CD4-positive, alpha-beta T cell treated with Interleukin-4 for 1 hour (primary cell): ENCODE measurements around the gene GNPNAT1.
A peak's percentile ranks its signal among the peaks of the same experiment; 100 is the strongest.

Experiments
- DNase-seq, 2 donors: peaks; one replicate each; pipeline ENCODE4 v3.0.0-alpha.2; 2020 to 2022

Gene GNPNAT1

DNA sequence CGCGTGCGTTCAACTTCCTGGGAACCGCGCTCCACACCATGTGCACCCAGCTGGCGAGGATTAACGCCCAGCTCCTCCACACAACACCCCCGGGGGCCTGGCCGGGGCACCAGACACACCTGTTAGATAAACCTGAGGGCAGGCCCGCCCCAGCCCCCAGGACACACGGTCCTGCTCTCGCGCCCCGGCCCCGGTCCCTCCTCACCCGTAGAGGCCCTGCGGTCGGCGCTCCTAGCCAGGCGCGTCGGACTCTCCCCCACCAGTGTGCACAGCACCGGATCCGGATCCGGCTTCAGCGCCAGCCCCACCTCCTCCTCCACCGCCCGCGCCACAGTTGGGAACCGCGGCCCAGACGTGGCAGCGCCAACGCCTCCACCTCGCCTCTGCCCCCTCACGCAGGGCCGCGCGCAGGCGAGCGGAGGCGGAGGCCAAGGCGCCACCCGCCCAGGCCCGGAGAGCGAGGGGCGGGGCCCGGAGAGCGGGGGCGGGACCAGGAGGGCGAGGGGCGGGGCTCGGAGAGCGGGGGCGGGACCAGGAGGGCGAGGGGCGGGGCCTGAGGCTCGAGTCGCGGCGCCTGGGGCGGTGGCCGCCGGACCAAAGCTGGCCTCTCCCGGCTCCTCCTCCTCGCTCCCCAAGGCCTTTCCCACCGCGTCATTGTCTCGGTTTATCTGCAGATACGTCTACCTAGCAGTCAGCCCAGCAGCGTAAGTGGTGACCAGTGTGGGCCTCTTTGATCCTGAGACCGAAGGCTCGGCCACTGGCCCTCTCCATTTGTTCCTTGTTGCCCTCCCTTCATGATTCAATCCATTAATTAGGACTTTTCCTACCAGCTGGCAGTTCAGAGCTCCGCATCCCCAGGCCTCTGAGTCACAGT is at the start of gene GNPNAT1:
Gene GNPNAT1, minus strand, starts transcription at position 385 of the 874 bp plus-strand sequence. CDS start 6,957 bp downstream, outside the sequence.
- DNase-seq = peak; percentile 89 to 92

- no peak for DNase-seq
Measured at GRCh38 chr14:52840877-52841276, 49.5 kb upstream of the GNPNAT1 start.

DNA sequence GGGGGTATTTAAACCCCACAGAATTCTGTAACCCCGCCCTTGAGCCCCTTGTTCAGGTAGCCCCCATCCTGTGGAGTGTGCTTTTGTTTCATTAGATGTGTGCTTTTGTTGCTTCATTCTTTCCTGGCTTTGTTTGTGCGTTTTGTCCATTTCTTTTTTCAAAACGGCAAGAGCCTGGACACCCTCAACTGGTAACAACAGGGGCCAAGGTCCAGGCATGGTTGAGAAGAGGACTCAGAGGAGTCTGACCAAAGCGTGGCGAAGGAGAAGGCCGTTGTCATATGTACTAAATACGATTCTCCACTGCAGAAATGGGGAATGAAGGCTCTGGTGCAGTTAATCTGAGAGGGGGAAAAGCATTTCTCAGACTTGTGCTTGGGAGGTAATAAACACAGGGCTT is 46.0 kb upstream of the GNPNAT1 start:
- no peak for DNase-seq

- no peak for DNase-seq
Measured at GRCh38 chr14:52836063-52836462, 44.7 kb upstream of the GNPNAT1 start.

- no peak for DNase-seq
Measured at GRCh38 chr14:52835122-52835903, 43.9 kb upstream of the GNPNAT1 start.

GRCh38 chr14:52834440-52834842 is 43.0 kb upstream of the GNPNAT1 start:
- DNase-seq = no peak

- DNase-seq = no peak
Measured at GRCh38 chr14:52833891-52834290, 42.5 kb upstream of the GNPNAT1 start.

DNA sequence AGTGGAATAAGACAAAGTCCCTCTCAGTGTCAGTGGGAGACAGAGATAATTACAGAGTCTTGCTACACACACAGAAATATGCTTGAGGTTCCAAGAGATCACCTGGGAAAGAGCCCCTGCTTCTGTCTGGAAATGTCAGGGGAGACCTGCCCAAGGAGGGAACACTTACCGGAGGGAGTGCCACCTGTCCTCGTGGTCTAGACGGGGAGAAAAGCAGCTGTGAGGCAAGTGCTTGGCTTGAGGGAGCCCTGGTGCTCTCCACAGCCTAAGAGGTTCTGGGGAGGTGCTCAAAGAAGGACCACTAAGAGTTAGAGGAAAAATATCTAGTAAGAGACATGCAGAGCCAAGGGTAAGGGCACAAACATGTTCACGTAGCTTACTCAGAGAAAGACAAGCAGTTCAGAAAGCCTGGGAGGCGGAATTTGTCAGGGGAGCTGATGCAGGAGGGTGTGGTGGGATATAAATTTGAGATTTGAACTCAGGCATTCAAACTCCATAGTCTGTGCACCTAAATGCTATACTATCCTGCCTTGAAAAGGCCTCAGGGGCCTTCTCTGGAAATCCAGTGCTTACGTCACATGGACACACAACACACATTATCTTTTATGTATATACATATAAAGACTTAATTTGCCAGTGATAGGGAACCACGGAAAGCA is 38.2 kb upstream of the GNPNAT1 start:
- DNase-seq = no peak

DNA sequence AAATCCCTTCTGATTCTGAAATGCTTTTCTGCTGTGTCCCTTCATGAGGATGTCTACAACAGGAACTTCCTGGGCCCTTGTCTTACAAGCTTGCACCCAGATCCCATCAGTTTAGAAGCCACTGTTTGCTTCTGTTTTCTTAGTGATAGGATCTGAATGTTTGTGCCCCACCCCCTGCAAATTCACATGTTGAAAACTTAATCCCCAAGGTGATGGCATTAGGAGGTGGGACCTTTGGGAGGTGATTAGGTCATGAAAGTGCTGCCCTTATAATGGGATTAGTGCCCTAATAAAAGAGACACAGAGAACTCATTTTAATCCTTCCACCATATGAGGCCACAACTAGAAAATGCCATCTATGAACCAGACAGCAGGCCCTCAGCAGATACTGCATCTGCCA is 36.0 kb upstream of the GNPNAT1 start:
- no peak for DNase-seq

GRCh38 chr14:52825085-52825484 is 33.7 kb upstream of the GNPNAT1 start:
- DNase-seq = no peak

- DNase-seq = no peak
Measured at GRCh38 chr14:52824462-52824861, 33.1 kb upstream of the GNPNAT1 start.

DNA sequence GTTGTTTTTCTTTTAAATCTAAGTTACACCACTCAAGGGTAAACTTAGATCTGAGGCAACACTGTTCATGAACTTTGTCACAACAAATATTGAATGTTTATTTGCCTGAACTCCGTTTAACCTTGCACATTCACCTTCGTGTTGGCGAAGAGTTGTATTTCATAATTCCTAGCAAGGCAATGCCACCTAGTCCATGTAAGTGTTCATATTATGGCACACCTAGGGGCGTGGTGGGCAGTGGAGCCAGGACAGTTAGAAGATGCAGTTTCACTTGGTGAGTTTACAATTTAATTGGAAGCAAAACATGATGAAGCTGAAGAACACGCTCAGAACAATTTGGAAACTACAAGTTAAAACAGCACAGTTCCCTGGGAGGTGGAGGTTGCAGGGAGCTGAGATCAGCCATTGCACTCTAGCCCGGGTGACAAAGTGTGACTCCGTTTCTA is 30.4 kb upstream of the GNPNAT1 start:
- DNase-seq = no peak

GRCh38 chr14:52808101-52808500 is 16.7 kb upstream of the GNPNAT1 start:
- no peak for DNase-seq

GRCh38 chr14:52806115-52806514 is 14.7 kb upstream of the GNPNAT1 start:
- DNase-seq = no peak

DNA sequence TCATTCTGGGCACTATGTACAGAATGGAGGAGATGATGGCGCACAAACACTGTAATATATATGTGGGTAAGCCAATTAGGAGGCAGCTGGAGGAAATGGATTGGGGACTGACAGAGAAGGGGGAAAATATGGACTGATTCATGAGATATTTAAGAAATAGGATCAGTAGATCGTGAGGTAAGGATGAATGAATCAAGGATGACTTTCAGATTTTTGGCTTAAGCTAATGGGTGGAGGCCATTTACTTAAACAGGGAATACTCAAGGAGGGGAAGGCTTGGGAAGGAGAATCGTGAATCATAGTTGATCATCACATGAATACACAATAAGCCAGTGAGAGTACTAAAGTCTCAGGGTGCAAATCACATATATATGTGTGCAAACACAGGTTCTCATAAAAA is 11.2 kb upstream of the GNPNAT1 start:
- DNase-seq = no peak

- peak in 1 of 2 donors; percentile 13 for DNase-seq
Measured at GRCh38 chr14:52801014-52801712, 9.8 kb upstream of the GNPNAT1 start.

GRCh38 chr14:52798826-52799225 is 7.4 kb upstream of the GNPNAT1 start:
- no peak for DNase-seq

DNA sequence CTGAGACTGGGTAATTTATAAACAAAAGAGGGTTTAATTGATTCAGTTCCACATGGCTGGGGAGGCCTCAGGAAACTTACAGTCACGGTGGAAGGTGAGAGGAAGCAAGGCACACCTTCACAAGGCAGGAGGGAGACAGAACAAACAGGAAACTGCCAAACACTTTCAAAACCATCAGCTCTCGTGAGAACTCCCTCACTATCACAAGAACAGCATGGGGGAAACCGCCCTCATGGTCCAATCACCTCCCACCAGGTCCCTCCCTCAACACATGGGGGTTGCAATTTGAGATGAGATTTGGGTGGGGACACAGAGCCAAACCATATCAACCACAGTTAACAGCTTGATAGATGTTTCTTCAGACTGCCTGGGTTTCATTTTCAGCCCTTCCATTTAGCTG is 6.2 kb upstream of the GNPNAT1 start:
- DNase-seq = no peak

GRCh38 chr14:52793061-52793460 is 1.7 kb upstream of the GNPNAT1 start:
- DNase-seq = no peak

DNA sequence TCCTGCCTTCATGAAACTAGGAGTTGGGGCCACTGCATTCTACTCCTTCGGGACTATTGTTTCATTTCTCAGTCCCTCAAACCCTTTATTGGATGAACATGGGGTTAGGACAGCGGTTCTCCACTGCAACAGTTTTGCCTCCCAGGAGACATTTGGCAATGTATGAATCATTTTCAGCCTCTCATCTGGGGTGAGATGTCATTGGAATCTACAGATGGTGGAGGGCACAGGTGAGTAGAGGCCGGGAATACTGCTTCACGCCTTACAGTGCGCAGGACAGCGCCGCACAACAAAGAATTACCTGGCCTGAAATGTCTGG is 649 bp upstream of the GNPNAT1 start:
- no peak for DNase-seq

DNA sequence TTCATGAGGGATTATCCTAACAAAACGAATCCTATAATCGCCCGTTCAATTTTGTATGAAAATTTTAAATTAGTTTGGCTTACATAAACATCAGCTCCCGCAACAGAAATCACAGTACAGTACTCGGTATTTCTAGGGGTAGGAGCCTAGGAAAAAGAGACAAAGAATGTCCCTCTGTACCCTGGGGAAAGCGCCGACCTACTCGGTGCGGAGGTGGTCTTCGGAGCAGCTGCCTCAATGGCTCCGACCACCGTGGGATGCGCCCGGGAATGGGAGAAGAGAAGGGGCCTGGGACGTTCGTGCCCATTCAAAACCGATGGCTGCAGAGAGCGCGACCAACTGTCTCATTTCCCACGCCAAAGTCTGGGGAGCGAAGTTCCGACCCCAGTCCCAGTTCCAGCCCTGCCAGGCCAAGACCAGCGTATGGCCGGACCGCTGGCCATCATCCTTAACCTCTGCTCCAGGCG is 618 bp downstream of the GNPNAT1 start:
- DNase-seq = no peak

DNA sequence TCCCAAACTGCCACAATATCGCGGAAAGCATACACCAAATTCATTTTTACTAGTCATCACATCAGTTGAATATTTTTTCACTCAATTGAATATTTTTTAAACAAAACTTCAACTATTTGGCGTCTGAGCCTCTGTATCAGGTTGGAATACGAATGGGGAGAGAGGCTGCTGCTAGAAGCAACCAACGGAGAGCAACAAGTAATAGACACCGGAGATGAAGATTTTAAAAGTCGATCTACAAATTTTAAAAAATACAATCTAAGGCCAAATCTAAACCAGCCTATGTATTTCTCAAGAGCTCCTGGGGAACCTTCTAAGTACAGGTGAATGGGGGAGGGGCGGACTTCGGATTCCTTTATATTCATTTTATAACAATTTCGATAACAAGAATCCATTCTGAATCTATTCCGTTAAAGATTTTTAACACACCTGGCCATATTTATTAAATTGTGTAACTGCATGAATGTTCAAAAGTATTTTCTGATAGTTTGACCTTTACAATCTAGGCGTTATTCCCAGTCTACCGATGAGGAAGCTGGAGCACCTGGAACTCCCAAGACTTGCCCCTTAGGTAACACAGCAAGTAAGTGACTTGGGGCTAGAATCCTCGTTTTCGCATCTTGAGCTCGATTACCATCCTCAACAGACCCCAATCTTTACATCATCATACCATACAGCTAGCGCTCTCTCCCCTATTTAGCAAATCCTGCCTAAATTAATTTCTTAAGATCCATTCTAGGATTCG is 1.2 kb downstream of the GNPNAT1 start:
- no peak for DNase-seq
